CD14-positive monocyte (primary cell): ENCODE results near the gene COL9A2. TPM values are rescaled to one million over a fixed set of nuclear protein-coding genes. Genes with fewer than 3 reads are reported as not detected.

Experiments used
- DNase-seq, 3 donors: peaks; one replicate each; pipeline ENCODE4 v3.0.0-alpha.2; 2011 to 2022
- H2AFZ ChIP-seq: 2 replicates; pipeline ENCODE4 v1.6.0; 2012; ENCODE audit warnings: mild to moderate bottlenecking, low read depth, low read length, inconsistent platforms; ENCODE audit not compliant: insufficient read depth, poor library complexity, severe bottlenecking
- H3K27ac ChIP-seq, 2 donors: 1 replicate in 1 of 2; 2 replicates in 1 of 2; pipeline ENCODE4 v1.5.1; 2012 to 2013; ENCODE audit warnings: low read length in 2 of 2, control low read depth in 1 of 2, inconsistent platforms in 1 of 2, low read depth in 1 of 2, mild to moderate bottlenecking in 1 of 2
- H3K27me3 ChIP-seq, 2 donors: one replicate each; pipeline versions ENCODE4 v1.6.0 to v1.6.1; 2011 to 2013; ENCODE audit warnings: low read length in 2 of 2; ENCODE audit not compliant: control insufficient read depth in 2 of 2, insufficient read depth in 2 of 2
- H3K36me3 ChIP-seq, 2 donors: replicated peaks in 1 of 2; 1 replicate in 1 of 2; 2 replicates in 1 of 2; pipeline versions ENCODE4 v1.5.1 to v1.6.1; 2012 to 2013; ENCODE audit warnings: low read length in 2 of 2, control low read depth in 1 of 2, inconsistent platforms in 1 of 2, mild to moderate bottlenecking in 1 of 2; ENCODE audit not compliant: insufficient read depth in 2 of 2, control insufficient read depth in 1 of 2
- H3K4me1 ChIP-seq, 2 donors: 1 replicate in 1 of 2; 2 replicates in 1 of 2; pipeline versions ENCODE4 v1.5.1 to v1.6.1; 2012 to 2013; ENCODE audit warnings: low read length in 2 of 2, control low read depth in 1 of 2, inconsistent platforms in 1 of 2, mild to moderate bottlenecking in 1 of 2, moderate library complexity in 1 of 2; ENCODE audit not compliant: insufficient read depth in 2 of 2, control insufficient read depth in 1 of 2
- H3K4me2 ChIP-seq: replicated peaks from 2 replicates; pipeline ENCODE3; 2012; ENCODE audit warnings: low read length, moderate library complexity, mild to moderate bottlenecking; ENCODE audit not compliant: poor library complexity, severe bottlenecking; ENCODE audit errors: extremely low read depth
- H3K4me3 ChIP-seq, 3 experiments: fragments of 200-600 bp in 1 of 3; sonication (generic) in 1 of 3; replicated peaks in 1 of 3; 1 replicate in 2 of 3; 2 replicates in 1 of 3; pipeline ENCODE4 v1.5.1; 2011 to 2013; ENCODE audit warnings: low read length in 3 of 3, mild to moderate bottlenecking in 3 of 3, control low read depth in 2 of 3, low read depth in 2 of 3, inconsistent platforms in 1 of 3, moderate library complexity in 1 of 3
- H3K79me2 ChIP-seq: 2 replicates; pipeline ENCODE4 v1.6.0; 2012; ENCODE audit warnings: mild to moderate bottlenecking, control low read depth, inconsistent platforms, low read length, moderate library complexity; ENCODE audit not compliant: insufficient read depth
- H3K9ac ChIP-seq: 2 replicates; pipeline ENCODE4 v1.6.0; 2017; ENCODE audit warnings: low read length, mild to moderate bottlenecking; ENCODE audit not compliant: insufficient read depth, poor library complexity, severe bottlenecking
- H3K9me3 ChIP-seq, 2 donors: replicated peaks in 1 of 2; 1 replicate in 1 of 2; 2 replicates in 1 of 2; pipeline versions ENCODE4 v1.5.1 to v1.6.1; 2012 to 2013; ENCODE audit warnings: low read length in 2 of 2, control low read depth in 1 of 2; ENCODE audit not compliant: control insufficient read depth in 1 of 2, insufficient read depth in 1 of 2
- H4K20me1 ChIP-seq: 2 replicates; pipeline ENCODE4 v1.6.0; 2012; ENCODE audit warnings: mild to moderate bottlenecking, low read length, control low read depth, moderate library complexity; ENCODE audit not compliant: insufficient read depth
- H3K27ac Mint-ChIP-seq, 7 donors: one replicate each; pipeline ENCODE4 v1.8.0; 2020; ENCODE audit warnings: mild to moderate bottlenecking in 7 of 7, mixed read lengths in 7 of 7, moderate library complexity in 6 of 7, inconsistent platforms in 2 of 7
- H3K27me3 Mint-ChIP-seq, 3 donors: one replicate each; pipeline ENCODE4 v1.8.0; 2021 to 2022; ENCODE audit warnings: low read depth in 3 of 3, mild to moderate bottlenecking in 3 of 3, mixed read lengths in 3 of 3, moderate library complexity in 3 of 3, inconsistent platforms in 1 of 3
- H3K36me3 Mint-ChIP-seq, 2 donors: one replicate each; pipeline ENCODE4 v1.8.0; 2020; ENCODE audit warnings: mixed read lengths in 2 of 2, inconsistent platforms in 1 of 2, mild to moderate bottlenecking in 1 of 2
- H3K4me1 Mint-ChIP-seq: one replicate; pipeline ENCODE4 v1.8.0; 2020; ENCODE audit warnings: mild to moderate bottlenecking, mixed read lengths
- H3K4me3 Mint-ChIP-seq, 2 donors: one replicate each; pipeline ENCODE4 v1.8.0; 2020; ENCODE audit warnings: mild to moderate bottlenecking in 2 of 2, mixed read lengths in 2 of 2, moderate library complexity in 1 of 2
- H3K9me3 Mint-ChIP-seq, 7 donors: one replicate each; pipeline ENCODE4 v1.8.0; 2020 to 2022; ENCODE audit warnings: mixed read lengths in 7 of 7, mild to moderate bottlenecking in 6 of 7, moderate library complexity in 6 of 7, inconsistent platforms in 2 of 7
- CTCF ChIP-seq: fragments of 200-600 bp; IDR thresholded peaks from one replicate; pipeline ENCODE4 v1.8.0; 2022; ENCODE audit warnings: antibody characterized with exemption, mild to moderate bottlenecking
- WGBS: methylation state at CpG from one replicate; pipeline ENCODE4 v1.1.5; 2013; ENCODE audit warnings: missing lambda C conversion rate; ENCODE audit not compliant: insufficient coverage; 5-methylcytosine and 5-hydroxymethylcytosine counted together
- intact Hi-C, 2 donors: fragments of 100-400 bp; cut with micrococcal nuclease; formaldehyde crosslinking; loops; one replicate each; pipeline versions ENCODE4 v1.15.0 to v1.15.1; 2023
- polyA plus RNA-seq, 3 donors: library from polyadenylated mRNA; depleted of rRNA in 1 of 3; unstranded in 2 of 3; stranded (reverse) in 1 of 3; fragments of 300-500 nt in 2 of 3; fragments of >200 nt in 1 of 3; fragmentation: Illumina TruSeq in 2 of 3; gene quantifications; 1 replicate in 2 of 3; 2 replicates in 1 of 3; pipeline ENCODE4 v1.2.3, GENCODE V29; 2012 to 2021

COL9A2 gene
- polyA plus RNA-seq, 3 donors: 2.0 to 24.3 (median 2.6) TPM

DNA sequence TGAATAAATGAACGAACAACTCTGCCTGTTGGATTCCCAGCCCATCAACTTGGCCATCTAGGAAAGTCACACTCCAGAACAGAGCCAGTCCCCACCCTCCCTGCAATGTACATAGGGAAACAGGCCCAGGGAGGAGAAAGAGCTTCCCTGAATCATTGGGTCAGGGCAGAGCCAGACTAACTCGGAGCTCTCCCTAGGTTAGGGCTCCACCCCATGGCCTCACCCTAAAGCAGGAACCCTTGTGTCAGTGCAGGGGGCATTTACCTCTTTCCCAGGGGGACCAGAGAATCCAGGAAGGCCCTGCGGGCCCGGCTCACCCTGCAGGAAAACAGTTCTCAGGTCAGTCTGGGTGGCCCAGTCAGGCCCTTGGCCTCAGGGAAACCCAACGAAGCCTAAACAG lies 11.6 kb downstream of the COL9A2 start:
- no peak overlapping the region for H3K4me2 ChIP-seq
- H3K27me3 Mint-ChIP-seq: peaks cover 0 to 2% (median 0%) of the 10 kb centered on the region in 3 donors
- intact Hi-C loops: no loop called here

GRCh38 chr1:40303790-40304189 lies 13.3 kb downstream of the COL9A2 start:
- intact Hi-C loops: no loop called here
- TF ChIP-seq CTCF: no peak
- DNase-seq: no peak
- no peak overlapping the region for H3K9ac ChIP-seq
- no peak overlapping the region for H2AFZ ChIP-seq
- 96% methylated on average over 33 of the region's 33 CpGs for WGBS
- H3K27me3 ChIP-seq: no peaks in the 10 kb centered on the region
- H3K4me3 Mint-ChIP-seq: no peak overlapping the region
- H3K27ac Mint-ChIP-seq: no peak overlapping the region
- no peaks in the 10 kb centered on the region for H3K4me1 Mint-ChIP-seq
- H3K27me3 Mint-ChIP-seq: no peaks in the 10 kb centered on the region
- H3K27ac ChIP-seq: no peak overlapping the region
- H3K36me3 ChIP-seq: peaks cover 17 to 26% of the 10 kb centered on the region in 2 donors
- peaks cover 28 to 34% of the 10 kb centered on the region in 2 donors for H3K36me3 Mint-ChIP-seq
- no peaks in the 10 kb centered on the region for H3K9me3 ChIP-seq
- no peak overlapping the region for H3K4me2 ChIP-seq
- no peaks in the 10 kb centered on the region for H3K4me1 ChIP-seq
- H4K20me1 ChIP-seq: no peaks in the 10 kb centered on the region
- H3K9me3 Mint-ChIP-seq: no peaks in the 10 kb centered on the region
- no peak overlapping the region for H3K4me3 ChIP-seq
- no peaks in the 10 kb centered on the region for H3K79me2 ChIP-seq

More for the DNA sequence above, 11.6 kb downstream of the COL9A2 start:
- Mint-ChIP-seq H3K36me3 (peaks cover 24 to 34% of the 10 kb centered on the region in 2 donors), H3K9me3 (no peaks in the 10 kb centered on the region), H3K4me1 (no peaks in the 10 kb centered on the region), H3K27ac (no peak overlapping the region), H3K4me3 (no peak overlapping the region)
- peaks cover 17 to 26% of the 10 kb centered on the region in 2 donors for H3K36me3 ChIP-seq
- H4K20me1 ChIP-seq: no peaks in the 10 kb centered on the region
- H3K27ac ChIP-seq: no peak overlapping the region
- no peak for TF ChIP-seq CTCF
- no peaks in the 10 kb centered on the region for H3K9me3 ChIP-seq
- WGBS: 100% methylated on average over 4 of the region's 5 CpGs
- H3K27me3 ChIP-seq: no peaks in the 10 kb centered on the region
- no peak for DNase-seq
- no peak overlapping the region for H2AFZ ChIP-seq
- H3K4me1 ChIP-seq: no peaks in the 10 kb centered on the region
- H3K4me3 ChIP-seq: no peak overlapping the region
- H3K9ac ChIP-seq: no peak overlapping the region
- no peaks in the 10 kb centered on the region for H3K79me2 ChIP-seq
